ENCODE data around the gene BCKDHA.

BCKDHA gene

GRCh38 chr19:41364524-41365391, 32.9 kb upstream of the BCKDHA start:
- no peaks in the 10 kb centered on the region for H3K9me3 ChIP-seq (replicated peaks; ENCODE audit: insufficient read depth, low read length)
- peak overlapping the region; percentile 97 for H3K27ac ChIP-seq (ENCODE audit: low read length)
- H3K9ac ChIP-seq (ENCODE audit: low read length), result peak overlapping the region; percentile 97
- no peaks in the 10 kb centered on the region for H3K9me2 ChIP-seq (replicated peaks; ENCODE audit: insufficient read depth, low read length)
- H4K20me1 ChIP-seq (ENCODE audit: insufficient read depth, low read length), result no peaks in the 10 kb centered on the region
- peak overlapping the region; percentile 65 for H3K4me2 ChIP-seq (ENCODE audit: low read depth, low read length)
- H3K79me2 ChIP-seq (ENCODE audit: low read length), result peaks cover 16% of the 10 kb centered on the region; the same call in 1 of the 2 replicates
- no peak for DNase-seq
- H3K27me3 ChIP-seq (replicated peaks; ENCODE audit: insufficient read depth, low read length), result no peaks in the 10 kb centered on the region
- H2AFZ ChIP-seq (ENCODE audit: low read length), result peak overlapping the region; percentile 51
- TF ChIP-seq EZH2 (optimal IDR thresholded peaks at IDR 0.05; ENCODE audit: low read depth, low read length) (no peak), EZH2phosphoT487 (IDR thresholded peaks at IDR 0.05; ENCODE audit: low read length) (no peak)
- TF ChIP-seq, protein P1, sequence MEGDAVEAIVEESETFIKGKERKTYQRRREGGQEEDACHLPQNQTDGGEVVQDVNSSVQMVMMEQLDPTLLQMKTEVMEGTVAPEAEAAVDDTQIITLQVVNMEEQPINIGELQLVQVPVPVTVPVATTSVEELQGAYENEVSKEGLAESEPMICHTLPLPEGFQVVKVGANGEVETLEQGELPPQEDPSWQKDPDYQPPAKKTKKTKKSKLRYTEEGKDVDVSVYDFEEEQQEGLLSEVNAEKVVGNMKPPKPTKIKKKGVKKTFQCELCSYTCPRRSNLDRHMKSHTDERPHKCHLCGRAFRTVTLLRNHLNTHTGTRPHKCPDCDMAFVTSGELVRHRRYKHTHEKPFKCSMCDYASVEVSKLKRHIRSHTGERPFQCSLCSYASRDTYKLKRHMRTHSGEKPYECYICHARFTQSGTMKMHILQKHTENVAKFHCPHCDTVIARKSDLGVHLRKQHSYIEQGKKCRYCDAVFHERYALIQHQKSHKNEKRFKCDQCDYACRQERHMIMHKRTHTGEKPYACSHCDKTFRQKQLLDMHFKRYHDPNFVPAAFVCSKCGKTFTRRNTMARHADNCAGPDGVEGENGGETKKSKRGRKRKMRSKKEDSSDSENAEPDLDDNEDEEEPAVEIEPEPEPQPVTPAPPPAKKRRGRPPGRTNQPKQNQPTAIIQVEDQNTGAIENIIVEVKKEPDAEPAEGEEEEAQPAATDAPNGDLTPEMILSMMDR (IDR thresholded peaks at IDR 0.05; ENCODE audit: low read length), result no peak
- no peaks in the 10 kb centered on the region for H3K36me3 ChIP-seq (replicated peaks; ENCODE audit: insufficient read depth, low read length)
- peak overlapping the region; percentile 91 for H3K4me3 ChIP-seq (ENCODE audit: low read length)
- H3F3A ChIP-seq (ENCODE audit: insufficient read depth, low read length), result peaks cover 3% of the 10 kb centered on the region; the same call in 1 of the 2 replicates
- H3K4me1 ChIP-seq (ENCODE audit: low read length), result no peaks in the 10 kb centered on the region

- peak; percentile 24 for DNase-seq
These were observed 31.5 kb upstream of the BCKDHA start for GRCh38 chr19:41366089-41366488.

GRCh38 chr19:41367848-41368301, 29.7 kb upstream of the BCKDHA start:
- Histone ChIP-seq H3K36me3 (replicated peaks; ENCODE audit: insufficient read depth, low read length) (no peaks in the 10 kb centered on the region), H3K27ac (ENCODE audit: low read length) (no peak overlapping the region), H3K79me2 (ENCODE audit: low read length) (peaks cover 15% of the 10 kb centered on the region; the same call in 1 of the 2 replicates), H3F3A (ENCODE audit: insufficient read depth, low read length) (peaks cover 3% of the 10 kb centered on the region; the same call in 1 of the 2 replicates), H3K4me1 (ENCODE audit: low read length) (no peaks in the 10 kb centered on the region), H3K4me3 (ENCODE audit: low read length) (no peak overlapping the region), H3K9ac (ENCODE audit: low read length) (no peak overlapping the region), H2AFZ (ENCODE audit: low read length) (no peak overlapping the region), H3K9me2 (replicated peaks; ENCODE audit: insufficient read depth, low read length) (no peaks in the 10 kb centered on the region), H3K4me2 (ENCODE audit: low read depth, low read length) (no peak overlapping the region), H3K27me3 (replicated peaks; ENCODE audit: insufficient read depth, low read length) (no peaks in the 10 kb centered on the region), H3K9me3 (replicated peaks; ENCODE audit: insufficient read depth, low read length) (no peaks in the 10 kb centered on the region), H4K20me1 (ENCODE audit: insufficient read depth, low read length) (no peaks in the 10 kb centered on the region)
- TF ChIP-seq EZH2 (optimal IDR thresholded peaks at IDR 0.05; ENCODE audit: low read depth, low read length) (no peak), EZH2phosphoT487 (IDR thresholded peaks at IDR 0.05; ENCODE audit: low read length) (no peak)
- TF ChIP-seq, protein P1 (IDR thresholded peaks at IDR 0.05; ENCODE audit: low read length), result no peak
- no peak for DNase-seq

More at GRCh38 chr19:41366089-41366488, 31.5 kb upstream of the BCKDHA start:
- H3K27me3 ChIP-seq (replicated peaks; ENCODE audit: insufficient read depth, low read length), result no peaks in the 10 kb centered on the region
- no peaks in the 10 kb centered on the region for H3K4me1 ChIP-seq (ENCODE audit: low read length)
- H3K27ac ChIP-seq (ENCODE audit: low read length), result no peak overlapping the region
- H3K4me3 ChIP-seq (ENCODE audit: low read length), result no peak overlapping the region
- H4K20me1 ChIP-seq (ENCODE audit: insufficient read depth, low read length), result no peaks in the 10 kb centered on the region
- H2AFZ ChIP-seq (ENCODE audit: low read length), result no peak overlapping the region
- peaks cover 16% of the 10 kb centered on the region; the same call in 1 of the 2 replicates for H3K79me2 ChIP-seq (ENCODE audit: low read length)
- no peak overlapping the region for H3K9ac ChIP-seq (ENCODE audit: low read length)
- TF ChIP-seq EZH2phosphoT487 (IDR thresholded peaks at IDR 0.05; ENCODE audit: low read length) (no peak), EZH2 (optimal IDR thresholded peaks at IDR 0.05; ENCODE audit: low read depth, low read length) (no peak)
- TF ChIP-seq, protein P1 (IDR thresholded peaks at IDR 0.05; ENCODE audit: low read length), result peak; percentile 26
- no peak overlapping the region for H3K4me2 ChIP-seq (ENCODE audit: low read depth, low read length)
- H3K36me3 ChIP-seq (replicated peaks; ENCODE audit: insufficient read depth, low read length), result no peaks in the 10 kb centered on the region
- no peaks in the 10 kb centered on the region for H3K9me2 ChIP-seq (replicated peaks; ENCODE audit: insufficient read depth, low read length)
- H3F3A ChIP-seq (ENCODE audit: insufficient read depth, low read length), result peaks cover 3% of the 10 kb centered on the region; the same call in 1 of the 2 replicates
- no peaks in the 10 kb centered on the region for H3K9me3 ChIP-seq (replicated peaks; ENCODE audit: insufficient read depth, low read length)

All from MM.1S (cell line).